Measurements from ENCODE around the gene DNAJB1.
"Not testable (repeated sequence)": the region's sequence is repeated elsewhere in the genome, so short reads cannot be mapped to it uniquely, and the experiment has no call there.

Gene DNAJB1

GRCh38 chr19:14553042-14553938, 35.1 kb upstream of the DNAJB1 start:
- no peak for DNase-seq

GRCh38 chr19:14552006-14552360, 33.8 kb upstream of the DNAJB1 start:
- not testable (repeated sequence) for DNase-seq

GRCh38 chr19:14551134-14552005, 33.2 kb upstream of the DNAJB1 start:
- DNase-seq: peak; percentile 42

GRCh38 chr19:14550201-14550754, 32.1 kb upstream of the DNAJB1 start:
- DNase-seq: no peak

- peak; percentile 43 for DNase-seq
Observed at GRCh38 chr19:14545716-14546082, 27.5 kb upstream of the DNAJB1 start.

- DNase-seq: peak; percentile 48
Observed at GRCh38 chr19:14544977-14545715, 26.9 kb upstream of the DNAJB1 start.

- no peak for DNase-seq
Observed at GRCh38 chr19:14544047-14544446, 25.9 kb upstream of the DNAJB1 start.

GRCh38 chr19:14542711-14543328, 24.6 kb upstream of the DNAJB1 start:
- DNase-seq: no peak

GRCh38 chr19:14541979-14542378, 23.8 kb upstream of the DNAJB1 start:
- DNase-seq: not testable (repeated sequence)

- no peak for DNase-seq
Observed at GRCh38 chr19:14540741-14541525, 22.7 kb upstream of the DNAJB1 start.

GRCh38 chr19:14536926-14537692, 18.9 kb upstream of the DNAJB1 start:
- DNase-seq: no peak

- peak; percentile 30 for DNase-seq
Observed at GRCh38 chr19:14533450-14533849, 15.3 kb upstream of the DNAJB1 start.

GRCh38 chr19:14530506-14530905, 12.3 kb upstream of the DNAJB1 start:
- no peak for DNase-seq

- DNase-seq: no peak
Observed at GRCh38 chr19:14530005-14530348, 11.8 kb upstream of the DNAJB1 start.

GRCh38 chr19:14529254-14530004, 11.2 kb upstream of the DNAJB1 start, which contains the start of gene TECR:
TSS of gene TECR (plus strand) at chr19:14529594. CDS start at chr19:14529697, 103 bp downstream.
- peak; percentile 100 for DNase-seq

GRCh38 chr19:14528419-14529253, 10.4 kb upstream of the DNAJB1 start:
- DNase-seq: no peak

- no peak for DNase-seq
Observed at GRCh38 chr19:14526423-14526822, 8.2 kb upstream of the DNAJB1 start.

- no peak for DNase-seq
Observed at GRCh38 chr19:14525729-14526128, 7.5 kb upstream of the DNAJB1 start.

GRCh38 chr19:14520543-14520942, 2.3 kb upstream of the DNAJB1 start:
- no peak for DNase-seq

Measured in retina (tissue), 1 donor.